Lung microvascular endothelial cell (primary cell): ENCODE measurements around the gene KCNQ1. TPM values are rescaled to one million over a fixed set of nuclear protein-coding genes. Genes with fewer than 3 reads are reported as not detected.
"Not testable (repeated sequence)": the region's sequence is repeated elsewhere in the genome, so short reads cannot be mapped to it uniquely, and the experiment has no call there.

ENCODE experiments used
- DNase-seq, 2 donors: peaks; one replicate each; pipeline versions ENCODE4 v3.0.0 to v3.0.0-alpha.2; 2010; ENCODE audit warnings: low read depth in 2 of 2
- total RNA-seq: library from RNA; depleted of rRNA; stranded (reverse); fragments of >200 nt; gene quantifications from 2 replicates; pipeline ENCODE4 v1.2.1, GENCODE V29; 2014

Gene KCNQ1
- total RNA-seq, 1 donor from 2014 or later, result not detected

- DNase-seq, result no peak
Measured at GRCh38 chr11:2473361-2474058, 28.7 kb downstream of the KCNQ1 start.

GRCh38 chr11:2474059-2474901, 29.5 kb downstream of the KCNQ1 start:
- DNase-seq, result no peak

GRCh38 chr11:2475136-2475918, 30.5 kb downstream of the KCNQ1 start:
- DNase-seq, result no peak

- DNase-seq, result peak in 1 of 2 donors; percentile 14
Measured at GRCh38 chr11:2477254-2477653, 32.4 kb downstream of the KCNQ1 start.

- DNase-seq, result no peak
Measured at GRCh38 chr11:2477936-2478335, 33.1 kb downstream of the KCNQ1 start.

- not testable (repeated sequence) for DNase-seq
Measured at GRCh38 chr11:2480067-2480873, 35.5 kb downstream of the KCNQ1 start.

GRCh38 chr11:2480874-2481220, 36.0 kb downstream of the KCNQ1 start:
- DNase-seq, result no peak

- DNase-seq, result no peak
Measured at GRCh38 chr11:2481253-2481652, 36.4 kb downstream of the KCNQ1 start.

- DNase-seq, result no peak
Measured at GRCh38 chr11:2482204-2482603, 37.4 kb downstream of the KCNQ1 start.

GRCh38 chr11:2482745-2483144, 37.9 kb downstream of the KCNQ1 start:
- no peak for DNase-seq

GRCh38 chr11:2483426-2483825, 38.6 kb downstream of the KCNQ1 start:
- DNase-seq, result no peak

- DNase-seq, result no peak
Measured at GRCh38 chr11:2484576-2485125, 39.8 kb downstream of the KCNQ1 start.

- no peak for DNase-seq
Measured at GRCh38 chr11:2488004-2488403, 43.2 kb downstream of the KCNQ1 start.

GRCh38 chr11:2489083-2489482, 44.3 kb downstream of the KCNQ1 start:
- no peak for DNase-seq

GRCh38 chr11:2497951-2498350, 53.1 kb downstream of the KCNQ1 start:
- DNase-seq, result not testable (repeated sequence)

GRCh38 chr11:2498750-2499149, 53.9 kb downstream of the KCNQ1 start:
- no peak for DNase-seq

- DNase-seq, result no peak
Measured at GRCh38 chr11:2507212-2507901, 62.5 kb downstream of the KCNQ1 start.

- no peak for DNase-seq
Measured at GRCh38 chr11:2507945-2508749, 63.3 kb downstream of the KCNQ1 start.

GRCh38 chr11:2508793-2509192, 64.0 kb downstream of the KCNQ1 start:
- DNase-seq, result no peak
